GM12878 (cell line): ENCODE measurements around the gene DSG1. TPM values are rescaled to one million over a fixed set of nuclear protein-coding genes. Genes with fewer than 3 reads are reported as not detected.

Source experiments
- ATAC-seq: fragments of 200-7000 bp; cut with Tn5 transposase; 3 replicates; pipeline ENCODE4 v1.9.1; 2020; ENCODE audit warnings: mild to moderate bottlenecking, moderate library complexity
- BruUV-seq: library from RNA; stranded (reverse); fragments of 400-500 nt; replicated peaks from 2 replicates; lab custom pipeline; 2021; lab: Mats Ljungman, UMichigan
- CTCF ChIA-PET: fragments of 300-600 bp; sonication (Branson Sonifier 250); formaldehyde crosslinking; extraction: SDS; loops from one replicate; lab custom pipeline; 2021; ENCODE audit warnings: inconsistent platforms; lab: Yijun Ruan, JAX
- POLR2A ChIA-PET: fragments of 350-600 bp; formaldehyde crosslinking; extraction: SDS; loops from one replicate; lab custom pipeline; 2021; ENCODE audit warnings: inconsistent platforms; lab: Charles Lee
- RAD21 ChIA-PET: fragments of 300-600 bp; sonication (Branson Sonifier 250); formaldehyde crosslinking; loops from one replicate; lab custom pipeline; 2023; ENCODE audit warnings: antibody characterized with exemption; ENCODE audit not compliant: unreplicated experiment; lab: Charles Lee
- SMC1A ChIA-PET: fragments of 300-600 bp; sonication (Branson Sonifier 250); formaldehyde crosslinking; loops from one replicate; lab custom pipeline; 2023; ENCODE audit not compliant: unreplicated experiment, uncharacterized antibody; lab: Charles Lee
- DNase-seq: peaks from one replicate; pipeline ENCODE4 v3.0.0-alpha.2; 2011; ENCODE audit warnings: low read depth, low spot score
- FAIRE-seq: peaks from 3 replicates; lab custom pipeline; 2011; peaks lifted over from hg19 to GRCh38; lab: Jason Lieb, UNC
- H2AFZ ChIP-seq: 2 replicates; pipeline ENCODE4 v1.6.0; 2011; ENCODE audit warnings: low read depth, low read length, control low read depth; ENCODE audit not compliant: control insufficient read depth
- H3K27ac ChIP-seq: 2 replicates; pipeline ENCODE4 v1.5.1; 2011; ENCODE audit warnings: control low read depth; ENCODE audit not compliant: control insufficient read depth, insufficient read depth
- H3K27me3 ChIP-seq, 2 experiments: replicated peaks in 1 of 2; 2 replicates each; pipeline versions ENCODE4 v1.6.0 to v1.6.1; 2011; ENCODE audit warnings: low read length in 1 of 2; ENCODE audit not compliant: control insufficient read depth in 2 of 2, insufficient read depth in 2 of 2
- H3K36me3 ChIP-seq, 2 experiments: 2 replicates each; pipeline ENCODE4 v1.5.1; 2011; ENCODE audit warnings: low read length in 1 of 2; ENCODE audit not compliant: control insufficient read depth in 2 of 2, insufficient read depth in 2 of 2
- H3K4me1 ChIP-seq: 2 replicates; pipeline ENCODE4 v1.6.1; 2011; ENCODE audit warnings: mild to moderate bottlenecking, low read length, moderate library complexity, mixed read lengths; ENCODE audit not compliant: control insufficient read depth, insufficient read depth
- H3K4me2 ChIP-seq: 2 replicates; pipeline ENCODE4 v1.6.0; 2011; ENCODE audit warnings: control low read depth; ENCODE audit not compliant: control insufficient read depth, insufficient read depth
- H3K4me3 ChIP-seq: fragments of 200-600 bp; sonication (generic); 2 replicates; pipeline ENCODE4 v1.5.1; 2016
- H3K79me2 ChIP-seq: 2 replicates; pipeline ENCODE4 v1.6.0; 2011; ENCODE audit warnings: low read length; ENCODE audit not compliant: control insufficient read depth, insufficient read depth
- H3K9ac ChIP-seq: 2 replicates; pipeline ENCODE4 v1.8.0; 2011; ENCODE audit warnings: low read length, control low read depth, mixed read lengths; ENCODE audit not compliant: control insufficient read depth, insufficient read depth
- H3K9me3 ChIP-seq: replicated peaks from 3 replicates; pipeline ENCODE4 v1.5.1; 2011; ENCODE audit warnings: mild to moderate bottlenecking, low read length; ENCODE audit not compliant: control insufficient read depth, insufficient read depth
- H4K20me1 ChIP-seq: 2 replicates; pipeline ENCODE4 v1.6.0; 2011; ENCODE audit not compliant: control insufficient read depth, insufficient read depth
- CEBPZ ChIP-seq: fragments of 150-350 bp; IDR thresholded peaks from 2 replicates; pipeline ENCODE4 v1.6.1; 2016; ENCODE audit warnings: low read depth, low read length
- IKZF2 ChIP-seq, 2 experiments: fragments of 450-650 bp; IDR thresholded peaks; 2 replicates each; pipeline ENCODE4 v1.6.1; 2017; ENCODE audit warnings: mild to moderate bottlenecking in 2 of 2, moderate library complexity in 2 of 2
- NR2F1 ChIP-seq: fragments of 450-650 bp; conservative IDR thresholded peaks from 2 replicates; pipeline ENCODE4 v1.6.1; 2017; ENCODE audit warnings: mild to moderate bottlenecking
- POLR2AphosphoS5 ChIP-seq: IDR thresholded peaks from 2 replicates; pipeline ENCODE4 v1.6.1; 2011; ENCODE audit warnings: mild to moderate bottlenecking, low read length, inconsistent platforms
- RFX5 ChIP-seq: IDR thresholded peaks from 2 replicates; pipeline ENCODE4 v1.6.1; 2011; ENCODE audit warnings: low read depth, low read length, improper control_type of control experiment
- SMC3 ChIP-seq: IDR thresholded peaks from 2 replicates; pipeline ENCODE4 v1.6.1; 2011; ENCODE audit warnings: low read length, improper control_type of control experiment, borderline replicate concordance
- TCF12 ChIP-seq: IDR thresholded peaks from 2 replicates; pipeline ENCODE4 v1.6.1; 2011; ENCODE audit warnings: low read depth, mild to moderate bottlenecking, low read length
- ZNF274 ChIP-seq: IDR thresholded peaks from one replicate; pipeline ENCODE4 v1.8.0; 2011; ENCODE audit not compliant: insufficient read length, insufficient read depth
- WGBS: methylation state at CpG from one replicate; pipeline ENCODE4 v1.1.6; 2016; ENCODE audit warnings: low lambda C conversion rate; ENCODE audit not compliant: insufficient replicate concordance, insufficient coverage; ENCODE audit errors: missing lambda C conversion rate; 5-methylcytosine and 5-hydroxymethylcytosine counted together
- in situ Hi-C: fragments of 300-500 bp; cut with MboI; formaldehyde crosslinking; loops from 9 replicates; pipeline ENCODE4 v1.14.3; 2018; ENCODE audit warnings: mixed read lengths
- intact Hi-C: fragments of 100-400 bp; cut with micrococcal nuclease; formaldehyde crosslinking; loops from one replicate; pipeline ENCODE4 v1.14.2; 2022; ENCODE audit not compliant: unreplicated experiment
- polyA plus RNA-seq, 11 experiments: library from polyadenylated mRNA; depleted of rRNA in 4 of 11; unstranded in 6 of 11; stranded (reverse) in 5 of 11; fragments of >200 nt; fragmentation: Nextera tagmentation in 4 of 11; fragmentation: Illumina TruSeq in 1 of 11; extraction: Ambion mirVana in 4 of 11; extraction: Trizol in 1 of 11; gene quantifications; 1 replicate in 1 of 11; 2 replicates in 10 of 11; pipeline versions ENCODE4 v1.2.1 to v1.2.3, GENCODE V29; 2011 to 2016; ENCODE audit warnings: inconsistent platforms in 2 of 11, missing spikeins in 2 of 11, low read depth in 1 of 11
- total RNA-seq, 4 experiments: library from RNA; depleted of rRNA in 3 of 4; stranded (reverse); fragments of >200 nt in 3 of 4; fragmentation: Illumina TruSeq in 1 of 4; extraction: Trizol in 1 of 4; gene quantifications; 2 replicates each; pipeline versions ENCODE4 v1.2.1 to v1.2.3, GENCODE V29; 2013 to 2021
- TF ChIP-seq, protein P1 (sequence below): fragments of 450-650 bp; IDR thresholded peaks from 2 replicates; pipeline ENCODE4 v1.6.1; 2017; ENCODE audit warnings: mild to moderate bottlenecking, moderate library complexity
- TF ChIP-seq, protein P2 (sequence below): fragments of 450-650 bp; IDR thresholded peaks from 2 replicates; pipeline ENCODE4 v1.6.1; 2017; ENCODE audit warnings: mild to moderate bottlenecking, moderate library complexity
- TF ChIP-seq, protein P3 (sequence below): fragments of 450-650 bp; IDR thresholded peaks from 2 replicates; pipeline ENCODE4 v1.6.1; 2016; ENCODE audit warnings: mild to moderate bottlenecking

DSG1 gene
- total and polyA plus RNA-seq, 10 of the 15 experiments (the other 5 are each of a cell fraction or from before 2014, with no cell fraction given) = 0.10 to 5.0 (median 2.6) TPM

DNA sequence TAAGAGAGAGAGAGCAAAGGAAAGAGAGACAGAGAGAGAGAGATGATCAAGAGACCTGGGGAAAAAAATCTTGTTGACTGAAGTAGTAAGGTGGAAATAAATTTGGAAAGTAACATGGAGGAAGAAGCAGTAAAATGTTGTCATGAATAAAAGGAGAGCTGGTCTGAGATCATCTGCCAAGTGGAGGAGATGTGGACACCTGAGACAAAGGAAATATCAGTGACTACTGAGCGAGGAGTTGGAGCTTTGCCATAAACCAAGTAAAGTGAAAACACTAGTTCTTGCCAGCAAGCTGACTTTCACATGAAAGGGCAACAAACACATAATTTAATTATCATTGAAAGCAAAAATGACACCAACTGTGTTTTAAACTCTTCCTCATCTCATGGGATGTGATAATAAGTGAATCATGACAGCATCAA lies 49.0 kb upstream of the DSG1 start:
- no peak overlapping the region for H3K4me3 ChIP-seq
- in situ Hi-C loops = no loop called here
- peak overlapping the region; percentile 29 for H3K27ac ChIP-seq
- no peak overlapping the region for H3K9ac ChIP-seq
- FAIRE-seq (no peak), ATAC-seq (peak; percentile 68), DNase-seq (peak; percentile 51)
- no TSS peak for BruUV-seq
- no peaks in the 10 kb centered on the region for H3K36me3 ChIP-seq
- 0% methylated on average over 1 of the region's 1 CpG for WGBS
- no peaks in the 10 kb centered on the region for H3K79me2 ChIP-seq
- ChIA-PET POLR2A (interaction anchor here (0.5 to 1.5 kb wide), 6 partner anchors 9 to 368 kb away, joined by 3 to 5 read pairs (median 3); no protein-coding TSS in a partner anchor), CTCF (interaction anchor here (0.7 to 3.2 kb wide), 10 partner anchors 9 to 453 kb away, joined by 3 to 12 read pairs (median 4); no protein-coding TSS in a partner anchor), SMC1A (interaction anchor here (0.6 to 3.3 kb wide), 19 partner anchors 8 to 1285 kb away, joined by 3 to 20 read pairs (median 4); no protein-coding TSS in a partner anchor), RAD21 (interaction anchor here (1.0 to 3.1 kb wide), 8 partner anchors 8 to 70 kb away, joined by 3 to 18 read pairs (median 4); no protein-coding TSS in a partner anchor)
- H4K20me1 ChIP-seq = no peaks in the 10 kb centered on the region
- intact Hi-C loops = loop anchor here (5.0 to 10.0 kb wide), 3 partner anchors 37 to 386 kb away; no protein-coding TSS in a partner anchor
- peaks cover 6% of the 10 kb centered on the region for H3K4me1 ChIP-seq
- no peak overlapping the region; the same call in 1 of the 2 replicates for H3K4me2 ChIP-seq
- peak overlapping the region; percentile 31 for H2AFZ ChIP-seq
- H3K9me3 ChIP-seq = no peaks in the 10 kb centered on the region; the same call in 2 of the 3 replicates
- no peaks in the 10 kb centered on the region for H3K27me3 ChIP-seq
- TF ChIP-seq RFX5 (no peak), NR2F1 (no peak), TCF12 (no peak), POLR2AphosphoS5 (no peak), SMC3 (no peak), ZNF274 (no peak), IKZF2 (IDR thresholded peaks at IDR 0.05) (no peak; a peak in 1 of 4 replicates), CEBPZ (no peak)
- TF ChIP-seq, protein P1, sequence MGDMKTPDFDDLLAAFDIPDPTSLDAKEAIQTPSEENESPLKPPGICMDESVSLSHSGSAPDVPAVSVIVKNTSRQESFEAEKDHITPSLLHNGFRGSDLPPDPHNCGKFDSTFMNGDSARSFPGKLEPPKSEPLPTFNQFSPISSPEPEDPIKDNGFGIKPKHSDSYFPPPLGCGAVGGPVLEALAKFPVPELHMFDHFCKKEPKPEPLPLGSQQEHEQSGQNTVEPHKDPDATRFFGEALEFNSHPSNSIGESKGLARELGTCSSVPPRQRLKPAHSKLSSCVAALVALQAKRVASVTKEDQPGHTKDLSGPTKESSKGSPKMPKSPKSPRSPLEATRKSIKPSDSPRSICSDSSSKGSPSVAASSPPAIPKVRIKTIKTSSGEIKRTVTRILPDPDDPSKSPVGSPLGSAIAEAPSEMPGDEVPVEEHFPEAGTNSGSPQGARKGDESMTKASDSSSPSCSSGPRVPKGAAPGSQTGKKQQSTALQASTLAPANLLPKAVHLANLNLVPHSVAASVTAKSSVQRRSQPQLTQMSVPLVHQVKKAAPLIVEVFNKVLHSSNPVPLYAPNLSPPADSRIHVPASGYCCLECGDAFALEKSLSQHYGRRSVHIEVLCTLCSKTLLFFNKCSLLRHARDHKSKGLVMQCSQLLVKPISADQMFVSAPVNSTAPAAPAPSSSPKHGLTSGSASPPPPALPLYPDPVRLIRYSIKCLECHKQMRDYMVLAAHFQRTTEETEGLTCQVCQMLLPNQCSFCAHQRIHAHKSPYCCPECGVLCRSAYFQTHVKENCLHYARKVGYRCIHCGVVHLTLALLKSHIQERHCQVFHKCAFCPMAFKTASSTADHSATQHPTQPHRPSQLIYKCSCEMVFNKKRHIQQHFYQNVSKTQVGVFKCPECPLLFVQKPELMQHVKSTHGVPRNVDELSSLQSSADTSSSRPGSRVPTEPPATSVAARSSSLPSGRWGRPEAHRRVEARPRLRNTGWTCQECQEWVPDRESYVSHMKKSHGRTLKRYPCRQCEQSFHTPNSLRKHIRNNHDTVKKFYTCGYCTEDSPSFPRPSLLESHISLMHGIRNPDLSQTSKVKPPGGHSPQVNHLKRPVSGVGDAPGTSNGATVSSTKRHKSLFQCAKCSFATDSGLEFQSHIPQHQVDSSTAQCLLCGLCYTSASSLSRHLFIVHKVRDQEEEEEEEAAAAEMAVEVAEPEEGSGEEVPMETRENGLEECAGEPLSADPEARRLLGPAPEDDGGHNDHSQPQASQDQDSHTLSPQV = no peak
- TF ChIP-seq, protein P2, sequence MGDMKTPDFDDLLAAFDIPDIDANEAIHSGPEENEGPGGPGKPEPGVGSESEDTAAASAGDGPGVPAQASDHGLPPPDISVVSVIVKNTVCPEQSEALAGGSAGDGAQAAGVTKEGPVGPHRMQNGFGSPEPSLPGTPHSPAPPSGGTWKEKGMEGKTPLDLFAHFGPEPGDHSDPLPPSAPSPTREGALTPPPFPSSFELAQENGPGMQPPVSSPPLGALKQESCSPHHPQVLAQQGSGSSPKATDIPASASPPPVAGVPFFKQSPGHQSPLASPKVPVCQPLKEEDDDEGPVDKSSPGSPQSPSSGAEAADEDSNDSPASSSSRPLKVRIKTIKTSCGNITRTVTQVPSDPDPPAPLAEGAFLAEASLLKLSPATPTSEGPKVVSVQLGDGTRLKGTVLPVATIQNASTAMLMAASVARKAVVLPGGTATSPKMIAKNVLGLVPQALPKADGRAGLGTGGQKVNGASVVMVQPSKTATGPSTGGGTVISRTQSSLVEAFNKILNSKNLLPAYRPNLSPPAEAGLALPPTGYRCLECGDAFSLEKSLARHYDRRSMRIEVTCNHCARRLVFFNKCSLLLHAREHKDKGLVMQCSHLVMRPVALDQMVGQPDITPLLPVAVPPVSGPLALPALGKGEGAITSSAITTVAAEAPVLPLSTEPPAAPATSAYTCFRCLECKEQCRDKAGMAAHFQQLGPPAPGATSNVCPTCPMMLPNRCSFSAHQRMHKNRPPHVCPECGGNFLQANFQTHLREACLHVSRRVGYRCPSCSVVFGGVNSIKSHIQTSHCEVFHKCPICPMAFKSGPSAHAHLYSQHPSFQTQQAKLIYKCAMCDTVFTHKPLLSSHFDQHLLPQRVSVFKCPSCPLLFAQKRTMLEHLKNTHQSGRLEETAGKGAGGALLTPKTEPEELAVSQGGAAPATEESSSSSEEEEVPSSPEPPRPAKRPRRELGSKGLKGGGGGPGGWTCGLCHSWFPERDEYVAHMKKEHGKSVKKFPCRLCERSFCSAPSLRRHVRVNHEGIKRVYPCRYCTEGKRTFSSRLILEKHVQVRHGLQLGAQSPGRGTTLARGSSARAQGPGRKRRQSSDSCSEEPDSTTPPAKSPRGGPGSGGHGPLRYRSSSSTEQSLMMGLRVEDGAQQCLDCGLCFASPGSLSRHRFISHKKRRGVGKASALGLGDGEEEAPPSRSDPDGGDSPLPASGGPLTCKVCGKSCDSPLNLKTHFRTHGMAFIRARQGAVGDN = peak; percentile 22; the same call in 1 of the 2 replicates
- TF ChIP-seq, protein P3, sequence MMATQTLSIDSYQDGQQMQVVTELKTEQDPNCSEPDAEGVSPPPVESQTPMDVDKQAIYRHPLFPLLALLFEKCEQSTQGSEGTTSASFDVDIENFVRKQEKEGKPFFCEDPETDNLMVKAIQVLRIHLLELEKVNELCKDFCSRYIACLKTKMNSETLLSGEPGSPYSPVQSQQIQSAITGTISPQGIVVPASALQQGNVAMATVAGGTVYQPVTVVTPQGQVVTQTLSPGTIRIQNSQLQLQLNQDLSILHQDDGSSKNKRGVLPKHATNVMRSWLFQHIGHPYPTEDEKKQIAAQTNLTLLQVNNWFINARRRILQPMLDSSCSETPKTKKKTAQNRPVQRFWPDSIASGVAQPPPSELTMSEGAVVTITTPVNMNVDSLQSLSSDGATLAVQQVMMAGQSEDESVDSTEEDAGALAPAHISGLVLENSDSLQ = no peak
